Activated CD4-positive, alpha-beta T cell treated with anti-CD3 and anti-CD28 coated beads, Interleukin-2, amount 10 ng/mL, durations not matched to agents 24 days and 14 days (primary cell): Measurements from ENCODE around the gene SCN2B. TPM values are rescaled to one million over a fixed set of nuclear protein-coding genes. Genes with fewer than 3 reads are reported as not detected.

Experiments used
- DNase-seq: peaks from one replicate; pipeline ENCODE4 v3.0.0; 2022
- H3K27ac Mint-ChIP-seq: one replicate; pipeline ENCODE4 v1.8.0; 2022; ENCODE audit warnings: mild to moderate bottlenecking, mixed read lengths
- H3K27me3 Mint-ChIP-seq: one replicate; pipeline ENCODE4 v1.8.0; 2022; ENCODE audit warnings: mixed read lengths
- H3K36me3 Mint-ChIP-seq: one replicate; pipeline ENCODE4 v1.8.0; 2022; ENCODE audit warnings: low read depth, mild to moderate bottlenecking, mixed read lengths
- H3K4me1 Mint-ChIP-seq: one replicate; pipeline ENCODE4 v1.8.0; 2021; ENCODE audit warnings: mixed read lengths
- H3K4me3 Mint-ChIP-seq: one replicate; pipeline ENCODE4 v1.8.0; 2022; ENCODE audit warnings: mild to moderate bottlenecking, moderate library complexity, mixed read lengths
- H3K9me3 Mint-ChIP-seq: one replicate; pipeline ENCODE4 v1.8.0; 2021; ENCODE audit warnings: mixed read lengths
- intact Hi-C: fragments of 100-400 bp; cut with micrococcal nuclease; formaldehyde crosslinking; loops from one replicate; pipeline ENCODE4 v1.15.1; 2023
- total RNA-seq: library from RNA; stranded (reverse); gene quantifications from 2 replicates; pipeline ENCODE4 v1.2.3, GENCODE V29; 2022

The SCN2B gene
- total RNA-seq, 1 donor from 2014 or later, result 0.05 TPM

GRCh38 chr11:118214210-118214914, 37.9 kb upstream of the SCN2B start:
- peak overlapping the region; percentile 86 for H3K4me3 Mint-ChIP-seq
- no peaks in the 10 kb centered on the region for H3K27me3 Mint-ChIP-seq
- DNase-seq, result peak; percentile 58
- H3K36me3 Mint-ChIP-seq, result peaks cover 66% of the 10 kb centered on the region
- peak overlapping the region; percentile 100 for H3K27ac Mint-ChIP-seq
- H3K4me1 Mint-ChIP-seq, result peaks cover 77% of the 10 kb centered on the region
- intact Hi-C loops, result no loop called here
- peaks cover 4% of the 10 kb centered on the region for H3K9me3 Mint-ChIP-seq

- peak overlapping the region; percentile 100 for H3K27ac Mint-ChIP-seq
- peak overlapping the region; percentile 86 for H3K4me3 Mint-ChIP-seq
- H3K9me3 Mint-ChIP-seq, result peaks cover 1% of the 10 kb centered on the region
- no peaks in the 10 kb centered on the region for H3K27me3 Mint-ChIP-seq
- H3K36me3 Mint-ChIP-seq, result peaks cover 66% of the 10 kb centered on the region
- no peak for DNase-seq
- peaks cover 77% of the 10 kb centered on the region for H3K4me1 Mint-ChIP-seq
- intact Hi-C loops, result no loop called here
These were observed 37.3 kb upstream of the SCN2B start for GRCh38 chr11:118213781-118214180.

- intact Hi-C loops, result no loop called here
- Mint-ChIP-seq H3K27me3 (no peaks in the 10 kb centered on the region), H3K9me3 (no peaks in the 10 kb centered on the region), H3K4me3 (peak overlapping the region; percentile 86), H3K4me1 (peaks cover 74% of the 10 kb centered on the region), H3K36me3 (peaks cover 65% of the 10 kb centered on the region), H3K27ac (peak overlapping the region; percentile 100)
- no peak for DNase-seq
These were observed 36.8 kb upstream of the SCN2B start for GRCh38 chr11:118213201-118213600.

GRCh38 chr11:118212781-118213191, 36.3 kb upstream of the SCN2B start:
- intact Hi-C loops, result no loop called here
- Mint-ChIP-seq H3K36me3 (peaks cover 67% of the 10 kb centered on the region), H3K4me1 (peaks cover 74% of the 10 kb centered on the region), H3K9me3 (no peaks in the 10 kb centered on the region), H3K27ac (peak overlapping the region; percentile 100), H3K4me3 (peak overlapping the region; percentile 86), H3K27me3 (no peaks in the 10 kb centered on the region)
- DNase-seq, result no peak

GRCh38 chr11:118212131-118212725, 35.8 kb upstream of the SCN2B start:
- H3K4me1 Mint-ChIP-seq, result peaks cover 71% of the 10 kb centered on the region
- H3K9me3 Mint-ChIP-seq, result no peaks in the 10 kb centered on the region
- DNase-seq, result no peak
- no peaks in the 10 kb centered on the region for H3K27me3 Mint-ChIP-seq
- H3K4me3 Mint-ChIP-seq, result peak overlapping the region; percentile 86
- H3K36me3 Mint-ChIP-seq, result peaks cover 71% of the 10 kb centered on the region
- intact Hi-C loops, result no loop called here
- peak overlapping the region; percentile 100 for H3K27ac Mint-ChIP-seq

- Mint-ChIP-seq H3K9me3 (peaks cover 3% of the 10 kb centered on the region), H3K4me1 (peaks cover 73% of the 10 kb centered on the region), H3K27ac (peak overlapping the region; percentile 20), H3K36me3 (peaks cover 80% of the 10 kb centered on the region), H3K27me3 (no peaks in the 10 kb centered on the region), H3K4me3 (peak overlapping the region; percentile 6)
- no peak for DNase-seq
- intact Hi-C loops, result no loop called here
These were observed 34.6 kb upstream of the SCN2B start for GRCh38 chr11:118211006-118211405.

- H3K4me1 Mint-ChIP-seq, result peaks cover 77% of the 10 kb centered on the region
- H3K36me3 Mint-ChIP-seq, result peaks cover 87% of the 10 kb centered on the region
- H3K27me3 Mint-ChIP-seq, result no peaks in the 10 kb centered on the region
- H3K4me3 Mint-ChIP-seq, result no peak overlapping the region
- no peak for DNase-seq
- peak overlapping the region; percentile 16 for H3K27ac Mint-ChIP-seq
- peaks cover 8% of the 10 kb centered on the region for H3K9me3 Mint-ChIP-seq
- intact Hi-C loops, result no loop called here
These were observed 33.9 kb upstream of the SCN2B start for GRCh38 chr11:118210323-118210722.

- peaks cover 8% of the 10 kb centered on the region for H3K9me3 Mint-ChIP-seq
- peak overlapping the region; percentile 86 for H3K27ac Mint-ChIP-seq
- H3K36me3 Mint-ChIP-seq, result peaks cover 80% of the 10 kb centered on the region
- intact Hi-C loops, result no loop called here
- H3K27me3 Mint-ChIP-seq, result no peaks in the 10 kb centered on the region
- DNase-seq, result no peak
- peak overlapping the region; percentile 47 for H3K4me3 Mint-ChIP-seq
- peaks cover 71% of the 10 kb centered on the region for H3K4me1 Mint-ChIP-seq
These were observed 32.6 kb upstream of the SCN2B start for GRCh38 chr11:118209033-118209432.

- Mint-ChIP-seq H3K36me3 (peaks cover 62% of the 10 kb centered on the region), H3K9me3 (peaks cover 8% of the 10 kb centered on the region), H3K27ac (no peak overlapping the region), H3K27me3 (no peaks in the 10 kb centered on the region), H3K4me3 (peak overlapping the region; percentile 65), H3K4me1 (peaks cover 52% of the 10 kb centered on the region)
- intact Hi-C loops, result loop anchor here (2.0 kb wide), 1 partner anchor 138 kb away; the partner anchor contains the start of gene CD3G
- DNase-seq, result no peak
These were observed 30.6 kb upstream of the SCN2B start for GRCh38 chr11:118207079-118207478.

GRCh38 chr11:118206391-118207031, 30.1 kb upstream of the SCN2B start:
- Mint-ChIP-seq H3K9me3 (peaks cover 8% of the 10 kb centered on the region), H3K4me3 (peak overlapping the region; percentile 65), H3K27me3 (no peaks in the 10 kb centered on the region), H3K4me1 (peaks cover 47% of the 10 kb centered on the region), H3K27ac (no peak overlapping the region), H3K36me3 (peaks cover 57% of the 10 kb centered on the region)
- no peak for DNase-seq
- intact Hi-C loops, result loop anchor here (1.0 to 2.0 kb wide), 3 partner anchors 11 to 138 kb away; partner anchors contain the start of gene CD3G

- Mint-ChIP-seq H3K27me3 (no peaks in the 10 kb centered on the region), H3K9me3 (peaks cover 8% of the 10 kb centered on the region), H3K27ac (no peak overlapping the region), H3K4me1 (peaks cover 44% of the 10 kb centered on the region), H3K4me3 (peak overlapping the region; percentile 65), H3K36me3 (peaks cover 50% of the 10 kb centered on the region)
- intact Hi-C loops, result loop anchor here (1.0 to 2.0 kb wide), 3 partner anchors 12 to 139 kb away; partner anchors contain the start of gene CD3G
- DNase-seq, result no peak
These were observed 29.4 kb upstream of the SCN2B start for GRCh38 chr11:118205606-118206378.

GRCh38 chr11:118202599-118203422, 26.4 kb upstream of the SCN2B start:
- intact Hi-C loops, result loop anchor here (1.0 to 5.0 kb wide), 3 partner anchors 21 to 234 kb away; partner anchors contain the start of gene KMT2A
- Mint-ChIP-seq H3K4me1 (peaks cover 39% of the 10 kb centered on the region), H3K4me3 (no peak overlapping the region), H3K27me3 (no peaks in the 10 kb centered on the region), H3K9me3 (peaks cover 8% of the 10 kb centered on the region), H3K27ac (no peak overlapping the region), H3K36me3 (peaks cover 52% of the 10 kb centered on the region)
- peak; percentile 93 for DNase-seq

- DNase-seq, result peak; percentile 61
- H3K27me3 Mint-ChIP-seq, result no peaks in the 10 kb centered on the region
- peaks cover 8% of the 10 kb centered on the region for H3K9me3 Mint-ChIP-seq
- H3K4me1 Mint-ChIP-seq, result peaks cover 34% of the 10 kb centered on the region
- peaks cover 50% of the 10 kb centered on the region for H3K36me3 Mint-ChIP-seq
- intact Hi-C loops, result loop anchor here (1.0 to 5.0 kb wide), 8 partner anchors 15 to 235 kb away; partner anchors contain the start of genes CD3D and KMT2A
- H3K4me3 Mint-ChIP-seq, result no peak overlapping the region
- no peak overlapping the region for H3K27ac Mint-ChIP-seq
These were observed 25.5 kb upstream of the SCN2B start for GRCh38 chr11:118201966-118202365.
